GM21528 (cell line): ENCODE data around the gene CCDC74A.
"Not testable (repeated sequence)": the region's sequence is repeated elsewhere in the genome, so short reads cannot be mapped to it uniquely, and the experiment has no call there.

Experiments used
- ATAC-seq: cut with Tn5 transposase; IDR thresholded peaks from one replicate; pipeline ENCODE4 v1.9.1; 2021; ENCODE audit warnings: mild to moderate bottlenecking, moderate library complexity; ENCODE audit not compliant: unreplicated experiment, low FRiP score

CCDC74A gene

DNA sequence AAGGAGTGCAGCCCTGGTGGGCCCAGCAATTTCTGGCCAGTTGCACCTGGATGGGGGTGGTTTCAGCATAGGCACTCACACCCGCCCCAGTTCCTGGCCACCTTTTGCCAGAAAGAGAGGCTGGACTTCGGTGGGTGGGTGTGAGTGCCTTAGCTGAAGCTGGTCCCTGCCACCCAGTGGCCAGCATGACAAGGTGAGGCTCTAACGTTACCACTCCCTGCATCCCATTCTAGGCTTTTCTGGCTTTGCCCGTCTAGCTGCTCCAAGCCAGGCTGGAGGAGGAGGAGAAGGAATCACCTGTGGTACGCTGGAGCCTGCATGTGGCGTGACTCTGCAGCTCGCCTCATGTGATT, 17.1 kb downstream of the CCDC74A start:
- not testable (repeated sequence) for ATAC-seq

- no peak for ATAC-seq
Observed at GRCh38 chr2:131552871-131553270, 25.2 kb downstream of the CCDC74A start.

- ATAC-seq: no peak
Observed at GRCh38 chr2:131556998-131557397, 29.3 kb downstream of the CCDC74A start.

GRCh38 chr2:131557558-131558321, 30.1 kb downstream of the CCDC74A start:
- no peak for ATAC-seq

- no peak for ATAC-seq
Observed at GRCh38 chr2:131566371-131566770, 38.7 kb downstream of the CCDC74A start.

GRCh38 chr2:131567891-131568290, 40.2 kb downstream of the CCDC74A start:
- ATAC-seq: no peak

GRCh38 chr2:131568401-131568800, 40.7 kb downstream of the CCDC74A start:
- ATAC-seq: not testable (repeated sequence)

DNA sequence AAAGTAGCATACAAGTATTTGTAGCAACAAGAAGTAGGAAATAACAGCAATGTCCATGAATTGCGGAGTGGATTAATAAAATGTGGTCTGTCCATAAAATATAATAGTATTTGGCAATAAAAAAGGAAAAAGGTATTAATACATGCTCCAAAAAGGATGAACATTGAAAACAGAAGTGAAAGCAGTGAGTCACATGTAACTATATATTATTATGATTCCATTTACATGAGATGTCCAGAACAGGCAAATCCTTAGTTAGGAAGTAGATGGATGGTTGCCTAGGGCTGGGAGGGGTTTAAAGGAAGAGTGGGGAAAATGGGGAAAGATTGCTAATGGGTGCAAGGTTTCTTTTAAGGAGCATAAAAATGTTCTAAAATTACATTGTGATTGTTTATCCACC, 44.5 kb downstream of the CCDC74A start:
- no peak for ATAC-seq

GRCh38 chr2:131577812-131578211, 50.1 kb downstream of the CCDC74A start:
- ATAC-seq: no peak

GRCh38 chr2:131580187-131580586, 52.5 kb downstream of the CCDC74A start:
- no peak for ATAC-seq
